Measurements from ENCODE around the gene CCDC188.

CCDC188 gene

DNA sequence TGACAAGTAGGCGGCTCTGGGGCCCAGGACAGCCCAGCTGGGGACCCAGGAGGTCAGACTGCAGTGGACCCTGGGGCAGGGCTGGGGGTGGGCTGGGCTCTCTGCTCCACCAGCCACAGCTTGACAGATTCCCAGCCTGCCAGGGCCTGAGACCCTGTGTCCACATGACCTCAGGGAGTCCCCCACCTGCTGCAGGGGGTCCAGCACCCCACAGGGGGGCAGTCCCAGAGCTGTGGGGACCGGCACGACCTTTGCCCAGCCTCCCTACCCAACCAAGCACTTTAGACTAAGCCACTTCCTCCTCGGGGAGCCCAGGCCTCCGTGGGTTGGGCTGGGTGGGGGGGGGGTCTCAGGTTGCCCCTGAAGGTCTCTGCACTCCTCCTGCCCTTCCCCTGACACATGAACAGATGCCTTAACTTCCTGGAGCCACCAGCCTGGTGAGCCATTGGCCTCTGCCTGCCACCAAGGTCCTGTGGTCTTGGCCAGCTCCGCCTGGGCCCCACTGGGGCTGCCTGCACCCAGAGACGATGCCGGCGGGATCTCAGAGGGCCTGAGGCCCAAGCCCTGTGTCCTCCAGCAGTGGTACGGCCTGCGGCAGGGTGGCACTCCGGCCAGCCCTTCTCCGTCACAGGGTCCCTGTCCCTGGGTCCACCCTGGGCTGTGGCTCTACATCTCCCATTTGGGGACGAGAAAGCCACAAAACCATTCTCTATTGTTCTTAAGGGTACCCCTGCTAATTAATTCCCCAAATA lies 3.4 kb downstream of the CCDC188 start:
- DNase-seq, result no peak

DNA sequence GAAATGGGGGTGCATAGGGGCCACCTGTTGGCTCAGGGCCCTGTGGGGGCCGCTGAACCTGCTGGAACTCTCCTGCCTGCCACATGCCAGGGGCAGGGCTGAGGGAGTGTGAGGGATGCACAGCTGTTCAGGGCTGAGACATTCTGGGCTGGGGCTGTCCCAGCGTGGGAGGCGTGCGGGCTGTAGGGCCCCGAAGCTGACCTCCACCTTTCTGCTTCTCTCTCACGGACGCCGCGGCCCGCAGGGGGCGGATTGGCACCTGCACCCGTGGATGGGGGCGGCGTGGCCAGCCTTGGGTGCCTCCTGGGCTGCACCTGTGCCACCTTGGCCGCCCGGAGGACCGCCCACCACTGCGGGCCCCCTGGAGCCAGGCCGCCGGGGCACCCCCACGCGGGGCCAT lies 4.1 kb downstream of the CCDC188 start:
- DNase-seq, result no peak

DNA sequence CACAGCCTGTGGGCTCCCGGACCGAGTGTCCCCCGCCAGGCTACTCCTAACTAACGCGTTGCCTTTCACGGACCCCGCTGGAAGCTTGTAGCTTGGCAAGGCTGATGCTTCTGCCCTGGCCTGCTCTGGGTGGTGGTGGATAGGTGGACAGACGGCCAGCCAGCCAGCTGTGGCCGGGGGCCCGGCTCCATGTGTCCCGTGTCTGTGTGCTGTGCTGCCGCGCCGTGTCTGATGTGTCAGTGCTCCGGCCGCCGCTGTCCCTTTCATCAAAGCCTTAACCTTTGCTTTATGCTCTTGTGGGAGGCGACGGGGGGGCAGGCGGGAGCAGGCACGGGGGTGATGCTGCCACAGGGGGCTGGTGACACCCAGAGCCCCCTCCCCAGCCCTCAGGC lies 5.0 kb downstream of the CCDC188 start:
- DNase-seq, result no peak

DNA sequence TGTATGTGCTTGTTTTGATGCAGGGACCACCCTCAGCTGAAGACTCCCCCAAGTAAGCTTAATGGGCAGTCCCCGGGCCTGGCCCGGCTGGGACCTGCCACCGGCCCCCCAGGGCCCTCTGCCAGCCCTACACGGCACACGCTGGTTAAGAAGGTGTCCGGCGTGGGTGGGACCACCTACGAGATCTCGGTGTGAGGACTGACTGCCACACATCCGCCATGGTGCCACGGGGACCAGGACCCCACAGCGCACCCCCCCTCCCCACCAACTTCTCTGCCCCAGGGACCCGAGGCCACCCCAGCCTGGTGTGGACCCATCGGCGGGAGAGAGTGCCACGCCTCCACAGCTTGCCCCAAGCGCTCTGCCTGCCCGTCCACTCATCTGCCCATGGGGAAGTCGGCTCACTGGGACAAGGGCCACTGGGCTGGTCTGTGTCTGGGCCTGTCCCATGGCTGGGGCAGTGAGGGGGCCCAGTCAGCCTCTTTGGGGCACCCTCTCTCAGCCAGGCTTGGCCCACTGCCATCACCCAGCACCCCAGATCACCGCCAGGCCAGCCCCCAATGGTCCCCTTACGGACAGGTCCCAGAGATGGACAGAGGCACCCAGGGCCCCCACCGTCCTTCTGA lies 5.5 kb downstream of the CCDC188 start:
- no peak for DNase-seq

DNA sequence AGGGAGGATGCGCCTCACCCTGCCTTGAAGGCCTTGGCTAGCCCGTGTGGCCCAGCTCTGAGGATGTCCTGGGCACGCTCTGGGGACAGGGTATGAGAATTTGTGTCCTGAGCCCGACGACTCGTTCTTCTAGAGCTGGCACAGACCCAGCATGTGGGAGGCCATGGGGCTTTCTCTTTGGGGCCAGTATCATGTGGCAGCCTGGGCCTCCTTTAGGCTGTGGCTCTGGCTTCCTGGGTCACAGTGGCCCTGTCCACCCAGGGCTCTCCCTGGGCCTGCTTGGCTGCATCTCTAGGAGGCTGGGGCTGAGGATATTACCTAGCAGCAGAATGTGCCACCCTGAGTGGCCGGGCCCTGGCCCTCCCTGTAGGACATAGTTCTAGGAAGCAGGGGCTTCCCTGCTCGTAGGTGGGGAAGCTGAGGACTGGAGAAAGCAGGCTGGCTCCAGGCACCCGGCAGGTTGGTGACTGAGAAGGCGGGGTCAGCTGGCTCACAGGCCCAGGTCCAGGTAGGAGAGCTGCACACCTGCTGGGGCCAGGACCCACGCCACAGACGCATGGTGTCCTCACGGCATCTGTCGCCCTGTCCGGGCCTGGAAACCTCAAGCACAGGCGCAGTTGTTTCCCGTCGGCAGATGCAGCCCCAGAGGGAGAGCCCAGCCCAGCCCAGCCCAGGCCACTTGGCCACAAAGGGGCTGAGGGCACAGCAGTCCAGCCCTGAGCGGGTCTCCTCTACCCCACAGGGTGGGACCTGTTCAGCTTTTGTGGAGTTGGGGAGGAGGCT lies 6.8 kb downstream of the CCDC188 start:
- DNase-seq, result no peak

DNA sequence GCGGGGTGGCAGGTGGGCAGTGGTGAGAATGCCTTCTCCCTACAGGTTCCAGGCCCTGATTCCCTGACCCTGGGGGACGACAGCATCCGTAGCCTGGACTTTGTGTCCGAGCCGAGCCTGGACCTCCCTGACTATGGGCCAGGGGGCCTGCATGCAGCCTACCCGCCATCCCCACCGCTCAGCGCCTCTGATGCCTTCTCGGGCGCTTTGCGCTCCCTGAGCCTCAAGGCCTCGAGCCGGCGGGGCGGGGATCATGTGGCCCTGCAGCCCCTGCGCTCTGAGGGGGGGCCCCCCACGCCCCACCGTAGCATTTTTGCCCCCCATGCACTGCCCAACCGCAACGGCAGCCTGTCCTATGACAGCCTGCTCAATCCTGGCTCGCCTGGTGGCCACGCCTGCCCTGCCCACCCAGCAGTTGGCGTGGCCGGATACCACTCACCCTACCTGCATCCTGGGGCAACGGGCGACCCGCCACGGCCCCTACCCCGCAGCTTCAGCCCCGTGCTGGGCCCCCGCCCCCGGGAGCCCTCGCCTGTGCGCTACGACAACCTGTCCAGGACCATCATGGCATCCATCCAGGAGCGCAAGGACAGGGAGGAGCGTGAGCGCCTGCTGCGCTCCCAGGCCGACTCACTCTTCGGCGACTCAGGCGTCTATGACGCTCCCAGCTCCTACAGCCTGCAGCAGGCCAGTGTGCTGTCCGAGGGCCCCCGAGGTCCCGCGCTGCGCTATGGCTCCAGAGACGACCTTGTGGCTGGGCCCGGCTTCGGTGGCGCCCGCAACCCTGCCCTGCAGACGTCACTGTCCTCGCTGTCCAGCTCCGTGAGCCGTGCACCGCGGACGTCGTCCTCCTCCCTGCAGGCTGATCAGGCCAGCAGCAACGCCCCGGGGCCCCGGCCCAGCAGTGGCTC lies 7.9 kb downstream of the CCDC188 start:
- DNase-seq, result no peak

DNA sequence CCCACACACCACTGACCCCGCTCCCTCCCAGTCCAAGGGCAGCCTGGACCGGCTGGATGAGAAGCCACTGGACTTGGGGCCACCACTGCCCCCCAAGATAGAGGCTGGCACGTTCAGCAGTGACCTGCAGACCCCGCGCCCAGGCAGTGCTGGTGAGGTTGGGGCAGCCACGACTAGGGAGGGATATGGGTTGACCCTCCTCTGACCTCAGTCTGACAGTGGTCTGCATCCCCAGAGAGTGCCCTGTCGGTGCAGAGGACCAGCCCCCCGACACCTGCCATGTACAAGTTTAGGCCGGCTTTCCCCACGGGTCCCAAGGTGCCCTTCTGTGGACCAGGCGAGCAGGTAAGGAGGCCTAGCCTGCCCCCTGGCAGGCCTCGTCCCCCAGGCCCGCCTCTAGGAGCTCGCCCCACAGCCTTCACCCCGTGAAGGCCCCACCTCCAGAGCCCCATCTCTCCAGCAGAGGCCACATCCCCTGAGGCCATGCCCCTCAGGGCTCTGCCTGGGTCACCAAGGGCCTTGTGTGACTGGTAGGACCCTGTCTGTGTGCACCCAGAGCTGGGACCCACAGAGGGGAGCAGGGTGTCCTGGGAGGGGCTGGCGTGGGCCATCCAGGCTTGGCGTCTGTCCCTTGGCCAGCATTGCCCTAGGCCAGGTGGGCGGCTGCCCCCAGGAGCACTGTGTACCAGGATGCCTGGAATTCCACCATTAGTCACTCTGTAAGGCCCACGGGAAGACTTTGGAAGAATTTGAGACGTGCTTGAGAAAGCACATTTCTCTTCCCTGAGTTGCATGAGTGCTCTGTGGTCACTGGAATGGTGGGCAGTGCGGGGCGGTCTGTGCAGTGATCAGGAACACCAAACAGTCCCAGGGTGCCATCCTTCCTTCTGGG lies 9.4 kb downstream of the CCDC188 start:
- no peak for DNase-seq

DNA sequence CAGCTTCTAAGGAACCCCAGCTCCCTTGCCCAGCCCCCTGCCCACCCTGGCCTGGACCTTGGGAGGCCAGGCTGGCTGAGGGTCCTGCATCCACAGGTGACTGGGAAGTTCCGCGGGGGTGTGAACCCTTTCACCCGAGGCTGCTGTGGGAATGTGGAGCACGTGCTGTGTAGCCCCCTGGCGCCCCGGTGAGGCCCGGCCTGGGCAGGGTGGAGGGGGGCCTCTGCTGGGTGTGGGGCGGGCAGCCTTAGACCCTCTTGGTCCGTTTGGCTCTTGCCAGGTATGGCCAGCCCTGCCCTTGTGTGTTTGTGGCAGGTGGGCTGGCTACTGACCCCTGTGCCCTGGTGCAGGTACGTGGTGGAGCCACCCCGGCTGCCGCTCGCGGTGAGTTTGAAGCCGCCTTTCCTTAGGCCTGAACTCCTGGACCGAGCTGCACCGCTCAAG lies 10.3 kb downstream of the CCDC188 start:
- DNase-seq, result no peak

DNA sequence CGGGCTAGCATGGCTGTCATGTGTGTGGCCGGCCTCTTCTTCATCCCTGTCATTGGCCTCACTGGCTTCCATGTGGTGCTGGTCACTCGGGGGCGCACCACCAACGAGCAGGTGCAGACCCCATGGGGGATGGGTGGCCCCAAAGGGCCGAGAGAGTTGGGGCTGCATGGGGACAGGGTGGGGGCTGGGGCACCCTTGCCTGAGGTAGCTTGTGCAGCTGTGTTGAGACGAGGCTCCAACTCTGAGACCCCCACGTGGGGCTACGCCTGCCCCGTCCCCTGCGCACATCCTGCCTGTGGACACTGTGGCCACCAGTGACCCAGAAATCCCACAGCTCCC lies 10.8 kb downstream of the CCDC188 start:
- no peak for DNase-seq

DNA sequence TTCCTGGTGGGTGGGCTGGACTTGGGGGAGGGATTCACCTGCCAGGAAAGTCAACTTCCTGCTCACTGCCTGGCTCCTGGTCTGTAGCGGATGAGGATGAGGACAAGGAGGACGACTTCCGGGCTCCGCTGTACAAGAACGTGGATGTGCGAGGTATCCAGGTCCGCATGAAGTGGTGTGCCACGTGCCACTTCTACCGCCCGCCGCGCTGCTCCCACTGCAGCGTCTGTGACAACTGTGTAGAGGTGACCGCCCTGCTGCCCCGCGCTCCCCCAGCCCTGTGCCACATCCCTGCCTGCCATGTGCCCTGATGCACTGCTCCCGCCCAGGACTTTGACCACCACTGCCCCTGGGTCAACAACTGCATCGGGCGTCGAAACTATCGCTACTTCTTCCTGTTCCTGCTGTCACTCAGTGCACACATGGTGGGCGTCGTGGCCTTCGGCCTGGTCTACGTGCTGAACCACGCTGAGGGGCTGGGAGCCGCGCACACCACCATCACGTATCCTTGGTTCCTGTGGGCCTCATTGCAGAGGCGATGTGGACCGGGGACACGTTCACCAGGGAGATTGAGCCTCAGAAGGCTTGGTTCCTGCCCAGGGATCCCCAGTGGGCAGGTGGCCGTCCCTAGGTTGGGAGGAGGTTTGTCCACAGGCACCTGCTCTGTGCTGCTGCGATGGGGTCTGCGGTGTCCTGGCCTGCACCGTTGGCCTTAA lies 11.3 kb downstream of the CCDC188 start:
- no peak for DNase-seq

DNA sequence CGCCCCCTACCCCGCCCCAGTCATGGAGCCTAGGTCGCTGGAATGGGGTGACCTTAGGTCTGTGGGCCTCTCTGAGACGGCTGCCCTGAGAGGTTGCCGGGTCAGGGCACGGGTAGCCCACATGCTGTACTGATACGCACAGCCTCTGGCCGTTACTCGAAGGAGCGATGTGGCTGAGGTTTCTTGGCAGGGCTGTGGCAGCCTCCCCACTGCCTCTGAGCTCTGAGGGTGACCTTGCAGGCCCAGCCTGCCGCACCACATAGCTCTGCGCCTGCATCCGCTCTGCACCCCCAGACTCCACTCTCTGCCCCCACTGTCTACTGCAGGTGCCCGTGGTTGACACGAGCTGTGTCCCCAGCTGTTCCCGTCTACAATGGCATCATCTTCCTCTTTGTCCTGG lies 12.0 kb downstream of the CCDC188 start:
- no peak for DNase-seq

DNA sequence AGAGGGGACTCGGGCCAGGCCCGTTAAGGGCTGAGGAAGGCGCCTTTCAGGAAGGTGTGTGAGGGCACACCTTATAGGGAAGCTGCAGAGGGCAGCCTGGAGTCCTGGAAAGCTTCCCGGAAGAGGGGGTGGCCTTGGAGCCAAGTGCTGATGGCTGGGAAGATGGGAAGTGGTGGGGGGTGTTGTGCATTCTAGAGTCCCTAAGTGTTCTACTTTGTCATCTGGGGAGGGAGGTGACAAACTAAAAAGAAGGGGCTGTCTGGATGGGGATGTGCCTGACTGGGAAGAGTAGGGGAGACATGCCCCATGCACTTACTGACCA lies 12.5 kb downstream of the CCDC188 start:
- DNase-seq, result no peak

DNA sequence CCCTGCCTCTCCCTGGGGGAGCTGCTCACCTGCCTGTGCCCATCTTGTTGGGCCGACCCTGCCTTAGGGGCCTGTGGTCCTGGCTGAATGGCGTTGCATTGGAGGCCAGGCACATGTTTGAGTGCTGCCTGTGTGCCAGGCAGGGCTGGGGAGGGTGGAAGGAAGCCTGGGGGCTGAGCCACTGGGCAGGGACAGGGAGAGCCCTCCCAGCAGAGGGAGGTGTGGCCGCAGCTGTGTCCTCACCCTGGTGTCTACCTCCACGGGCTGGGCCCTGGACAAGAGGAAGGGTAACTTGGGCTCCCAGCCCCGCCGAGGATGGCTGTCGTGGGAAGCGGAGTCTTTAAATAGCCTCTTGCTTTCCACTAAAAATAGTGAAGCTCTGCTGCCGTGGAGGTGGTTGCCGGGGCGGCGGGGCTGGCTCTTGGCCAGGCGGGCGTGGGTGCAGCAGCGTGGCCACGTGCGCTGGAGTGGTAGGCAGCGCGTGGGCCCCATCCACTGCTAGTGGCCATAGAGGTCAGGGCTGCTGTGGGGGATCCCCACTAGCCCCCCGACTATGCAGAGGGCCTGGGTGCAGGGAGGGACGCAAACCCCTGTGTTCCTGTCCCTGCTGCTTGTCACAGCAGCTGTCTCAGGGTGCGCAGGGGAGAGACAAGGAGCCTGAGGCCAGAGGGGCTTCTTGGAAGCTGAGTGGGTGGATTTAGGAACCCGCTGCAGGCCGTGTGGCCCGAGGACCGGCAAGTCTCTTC lies 13.0 kb downstream of the CCDC188 start:
- DNase-seq, result no peak

DNA sequence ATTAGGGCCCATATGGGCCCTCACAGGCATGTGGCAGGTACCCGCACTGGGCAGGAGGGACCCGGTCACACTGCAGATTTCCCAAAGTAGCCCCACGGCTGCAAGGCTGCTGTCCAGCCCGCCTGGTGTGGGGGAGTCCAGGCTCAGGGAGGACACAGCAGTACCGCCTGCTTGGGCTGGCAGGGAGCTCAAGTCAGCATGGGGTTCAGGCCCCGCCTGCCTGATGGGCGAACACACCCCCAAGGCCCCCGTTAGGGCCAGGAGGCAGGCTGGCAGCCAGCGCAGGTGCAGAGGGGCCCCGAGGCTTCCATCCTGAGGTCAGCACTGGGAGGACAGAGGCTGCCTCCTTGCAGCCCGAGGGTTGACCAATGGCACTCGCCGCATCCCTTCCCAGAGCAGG lies 13.7 kb downstream of the CCDC188 start:
- no peak for DNase-seq

DNA sequence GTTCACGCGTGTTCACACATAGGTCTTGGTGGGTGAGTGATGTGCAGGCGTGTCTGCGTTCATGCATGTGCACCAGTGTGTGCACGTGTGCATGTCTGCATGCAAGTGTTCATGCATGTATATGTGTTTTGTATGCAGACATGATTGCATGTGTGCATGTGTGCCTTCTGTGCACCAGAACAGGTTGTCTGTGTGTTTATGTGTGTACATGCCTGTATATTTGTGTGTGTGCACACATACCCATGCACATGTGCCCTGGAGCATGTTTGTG lies 14.3 kb downstream of the CCDC188 start:
- DNase-seq, result no peak

DNA sequence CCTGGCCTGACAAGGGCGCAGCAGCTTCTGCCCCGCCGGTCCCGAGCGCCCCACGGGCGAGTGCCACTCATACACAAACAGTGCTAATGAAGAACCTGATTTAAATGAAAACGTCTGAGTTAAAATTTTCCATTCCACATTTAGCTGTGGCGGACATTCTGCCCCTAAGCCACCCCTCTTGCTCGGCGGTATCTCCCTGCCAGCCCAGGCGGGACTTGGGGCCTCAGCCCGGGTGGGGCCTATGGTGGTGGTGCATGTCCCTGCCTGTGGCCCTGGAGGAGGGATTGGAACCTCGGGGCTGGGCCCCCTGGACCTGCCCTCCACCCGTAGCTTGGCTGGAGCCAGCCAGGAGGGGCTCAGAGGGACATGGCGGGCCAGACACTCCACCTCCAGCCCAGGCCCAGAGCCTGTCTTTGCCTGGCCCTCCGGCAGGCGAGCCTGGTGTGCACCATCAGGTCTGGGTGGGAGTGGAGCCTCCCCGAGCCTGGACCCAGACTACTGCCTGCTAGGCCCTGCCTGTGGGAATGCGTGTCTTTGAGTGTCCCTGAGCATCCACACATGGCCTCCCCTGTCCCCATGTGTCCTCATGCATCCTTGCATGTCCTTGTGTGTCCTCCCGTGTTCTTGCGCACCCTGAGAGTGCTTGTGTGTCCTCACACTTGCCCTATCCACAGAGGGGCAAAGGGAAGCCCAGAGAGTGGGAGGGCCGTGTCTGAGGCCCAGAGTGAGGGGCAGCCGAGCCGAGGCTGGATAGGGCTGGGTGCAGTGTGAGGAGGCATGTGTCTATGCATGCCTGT lies 14.9 kb downstream of the CCDC188 start:
- DNase-seq, result no peak

DNA sequence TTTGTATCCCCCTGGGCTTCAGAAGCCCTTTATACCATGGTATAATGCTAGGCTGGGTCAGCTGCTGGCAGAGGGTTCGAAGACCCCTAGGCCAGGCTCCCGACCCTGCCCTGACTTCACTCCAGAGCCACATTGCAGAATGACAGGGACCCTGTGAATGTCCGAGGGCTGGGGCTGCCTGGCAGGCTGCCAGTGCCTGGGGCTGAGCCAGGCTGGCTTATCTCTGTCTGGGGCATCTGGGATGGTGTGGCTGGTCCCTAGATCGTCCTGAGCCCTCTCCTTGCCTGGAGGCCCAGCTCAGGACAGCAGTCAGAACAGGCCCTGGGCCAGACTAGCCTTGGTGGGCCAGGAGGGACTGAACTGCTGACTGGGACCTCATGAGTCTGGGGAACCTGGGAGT lies 15.6 kb downstream of the CCDC188 start:
- DNase-seq, result no peak

DNA sequence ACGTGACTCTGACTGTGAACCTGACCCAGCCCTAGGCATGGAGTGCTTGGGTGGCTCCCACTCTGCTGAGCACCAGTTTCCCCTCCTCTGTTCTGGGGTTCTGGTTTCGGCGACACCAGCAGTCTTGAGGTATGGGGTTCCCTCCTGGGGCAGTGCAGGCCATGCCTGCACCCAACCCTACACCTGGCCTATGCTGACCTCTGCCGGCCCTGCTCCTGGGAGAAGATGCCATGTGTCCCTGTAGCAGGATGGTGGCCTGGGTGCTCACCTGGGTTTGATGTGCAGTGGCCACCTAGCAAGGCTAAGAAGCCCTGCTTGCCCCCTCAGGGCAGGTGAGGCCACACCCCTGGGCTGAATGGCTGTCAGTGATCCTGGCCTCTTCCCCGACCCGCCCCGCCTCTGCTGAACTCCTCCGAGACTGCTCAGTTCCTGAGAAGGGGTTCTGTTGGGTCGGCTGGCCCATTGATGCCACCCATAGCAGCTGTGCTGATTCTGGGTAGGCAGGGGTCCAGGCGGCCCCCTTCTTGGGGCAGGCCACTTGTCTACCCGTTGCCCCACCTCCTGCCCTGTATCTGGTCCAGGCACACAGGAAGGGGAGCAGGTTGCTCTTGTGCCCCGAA lies 16.8 kb downstream of the CCDC188 start:
- no peak for DNase-seq

DNA sequence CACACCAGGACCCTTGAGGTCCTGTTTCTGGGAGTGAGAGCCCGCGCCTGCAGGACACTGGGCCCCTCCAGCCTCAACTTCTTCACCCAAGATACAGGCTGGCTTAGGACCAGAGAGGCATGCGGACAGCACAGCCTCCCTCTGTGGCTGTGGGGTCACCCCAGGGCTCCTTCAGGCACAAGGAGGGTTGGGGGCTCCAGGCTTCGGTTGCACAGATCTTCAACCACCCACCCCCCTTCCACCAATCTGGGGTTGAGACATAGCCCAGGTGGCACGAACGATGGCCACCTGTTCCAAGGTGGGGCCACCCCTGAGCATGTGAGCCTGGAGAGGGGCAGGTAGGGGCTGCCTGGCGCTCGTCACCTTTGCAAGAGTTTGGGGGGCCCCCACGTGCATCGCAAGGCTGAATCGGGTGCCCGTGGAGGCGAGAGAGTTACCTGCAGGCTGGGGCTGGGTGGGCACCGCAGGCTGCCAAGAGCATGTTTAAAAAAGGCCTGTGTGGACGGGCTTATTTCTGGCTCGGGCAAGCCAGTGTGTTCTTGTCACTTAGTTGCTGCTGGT lies 18.1 kb downstream of the CCDC188 start:
- no peak for DNase-seq

All from NCI-H1105 (cell line).